K562 (cell line): ENCODE results near the gene PTPN7. TPM values are rescaled to one million over a fixed set of nuclear protein-coding genes. Genes with fewer than 3 reads are reported as not detected.

Source experiments
- ATAC-seq: fragments of 200-7000 bp; cut with Tn5 transposase; 3 replicates; pipeline ENCODE4 v1.9.1; 2020; ENCODE audit warnings: moderate library complexity
- BruUV-seq: library from RNA; stranded (reverse); fragments of 400-500 nt; replicated peaks from 2 replicates; lab custom pipeline; 2021; lab: Mats Ljungman, UMichigan
- CTCF ChIA-PET: fragments of 300-600 bp; formaldehyde crosslinking; extraction: SDS; loops from one replicate; lab custom pipeline; 2021; ENCODE audit warnings: low intra/inter-chr PET ratio; lab: Yijun Ruan, JAX
- POLR2A ChIA-PET: fragments of 300-600, 350-650 bp; sonication (Branson Sonifier 250); formaldehyde crosslinking; extraction: SDS; loops from one replicate; lab custom pipeline; 2021; ENCODE audit warnings: antibody characterized with exemption, inconsistent platforms; lab: Yijun Ruan, JAX
- DNase-seq, 4 experiments: peaks; one replicate each; pipeline versions ENCODE4 v3.0.0 to v3.0.0-alpha.2; 2011 to 2018; ENCODE audit warnings: low spot score in 3 of 4, mixed read lengths in 3 of 4; ENCODE audit errors: extremely low read depth in 1 of 4
- FAIRE-seq: peaks from 2 replicates; lab custom pipeline; 2011; peaks lifted over from hg19 to GRCh38; lab: Jason Lieb, UNC
- H2AFZ ChIP-seq: 2 replicates; pipeline ENCODE4 v1.6.0; 2011; ENCODE audit warnings: low read depth, low read length, control low read depth, inconsistent platforms
- H3K27ac ChIP-seq: fragments of 200-600 bp; 3 replicates; pipeline ENCODE4 v1.8.0; 2011; ENCODE audit warnings: low read depth, mild to moderate bottlenecking, control low read depth, inconsistent platforms, low read length, moderate library complexity, mixed read lengths; ENCODE audit errors: extremely low read depth
- H3K27me3 ChIP-seq, 2 experiments: fragments of 300-600 bp in 1 of 2; 2 replicates in 1 of 2; 3 replicates in 1 of 2; pipeline versions ENCODE4 v1.6.0 to v1.8.0; 2011; ENCODE audit warnings: inconsistent platforms in 2 of 2, low read length in 2 of 2, mild to moderate bottlenecking in 1 of 2, mixed read lengths in 1 of 2, moderate library complexity in 1 of 2; ENCODE audit not compliant: control insufficient read depth in 2 of 2, insufficient read depth in 2 of 2
- H3K36me3 ChIP-seq: fragments of 300-600 bp; 3 replicates; pipeline ENCODE4 v1.8.0; 2011; ENCODE audit warnings: mild to moderate bottlenecking, low read length, inconsistent platforms; ENCODE audit not compliant: control insufficient read depth, insufficient read depth
- H3K4me1 ChIP-seq, 2 experiments: fragments of 200-600 bp in 1 of 2; replicated peaks in 1 of 2; 2 replicates in 1 of 2; 3 replicates in 1 of 2; pipeline versions ENCODE4 v1.5.1 to v1.8.0; 2011; ENCODE audit warnings: inconsistent platforms in 2 of 2, low read length in 2 of 2, mild to moderate bottlenecking in 1 of 2, mixed read lengths in 1 of 2, moderate library complexity in 1 of 2; ENCODE audit not compliant: control insufficient read depth in 2 of 2, insufficient read depth in 2 of 2
- H3K4me2 ChIP-seq: 2 replicates; pipeline ENCODE4 v1.6.1; 2011; ENCODE audit warnings: low read length, control low read depth, inconsistent platforms, mixed read lengths; ENCODE audit not compliant: insufficient read depth
- H3K4me3 ChIP-seq: fragments of 200-600 bp; sonication (generic), shearing (Covaris generic); 2 replicates; pipeline ENCODE4 v1.5.1; 2016; ENCODE audit warnings: control low read depth, inconsistent platforms
- H3K79me2 ChIP-seq: fragments of 200-600 bp; 3 replicates; pipeline ENCODE4 v1.8.0; 2011; ENCODE audit warnings: low read length, inconsistent platforms; ENCODE audit not compliant: control insufficient read depth, insufficient read depth
- H3K9ac ChIP-seq, 2 experiments: 2 replicates each; pipeline versions ENCODE4 v1.6.0 to v1.6.1; 2011; ENCODE audit warnings: low read depth in 2 of 2, low read length in 2 of 2, control low read depth in 1 of 2, inconsistent platforms in 1 of 2, mild to moderate bottlenecking in 1 of 2, mixed read lengths in 1 of 2; ENCODE audit not compliant: insufficient read depth in 1 of 2
- H3K9me1 ChIP-seq: one replicate; pipeline ENCODE4 v1.6.0; 2011; ENCODE audit warnings: inconsistent platforms, mild to moderate bottlenecking, low read length, moderate library complexity; ENCODE audit not compliant: control insufficient read depth, insufficient read depth
- H3K9me3 ChIP-seq: replicated peaks from 2 replicates; pipeline ENCODE4 v1.5.1; 2011; ENCODE audit warnings: low read depth, low read length, inconsistent platforms; ENCODE audit not compliant: control insufficient read depth, insufficient read depth
- H4K20me1 ChIP-seq: replicated peaks from 2 replicates; pipeline ENCODE4 v1.6.1; 2011; ENCODE audit warnings: low read length, inconsistent platforms, mixed read lengths; ENCODE audit not compliant: control insufficient read depth, insufficient read depth
- COPS2 ChIP-seq: fragments of 450-650 bp; conservative IDR thresholded peaks from 2 replicates; pipeline ENCODE4 v1.6.1; 2016; ENCODE audit warnings: mild to moderate bottlenecking, moderate library complexity
- ELF1 ChIP-seq: fragments of 200-800 bp; sonication (Bioruptor generic); IDR thresholded peaks from 2 replicates; pipeline ENCODE4 v1.6.1; 2016; ENCODE audit warnings: missing genetic modification characterization, missing compliant biosample characterization
- ERF ChIP-seq: fragments of 450-650 bp; formaldehyde crosslinking; IDR thresholded peaks from 2 replicates; pipeline ENCODE4 v1.4.0; 2020; ENCODE audit warnings: mild to moderate bottlenecking, mixed read lengths
- GATA2 ChIP-seq: sonication (generic); formaldehyde crosslinking; IDR thresholded peaks from 2 replicates; pipeline ENCODE4 v1.4.0; 2020; ENCODE audit warnings: mild to moderate bottlenecking, missing genetic modification reagents
- HNRNPLL ChIP-seq: fragments of 200-400 bp; formaldehyde crosslinking; IDR thresholded peaks from 2 replicates; pipeline ENCODE4 v1.6.1; 2017; ENCODE audit warnings: low read length, low read depth, mild to moderate bottlenecking; ENCODE audit not compliant: poor library complexity, severe bottlenecking
- MEF2D ChIP-seq: conservative IDR thresholded peaks from 2 replicates; pipeline ENCODE4 v1.6.1; 2016; ENCODE audit warnings: low read depth, missing genetic modification characterization, missing compliant biosample characterization
- SMARCB1 ChIP-seq: IDR thresholded peaks from 2 replicates; pipeline ENCODE4 v1.6.1; 2011; ENCODE audit warnings: improper control_type of control experiment, low read depth; ENCODE audit not compliant: insufficient read length
- SPI1 ChIP-seq: IDR thresholded peaks from 2 replicates; pipeline ENCODE4 v1.6.1; 2011; ENCODE audit warnings: low read depth, low read length, control low read depth, borderline replicate concordance
- SREBF1 ChIP-seq: fragments of 150-350 bp; IDR thresholded peaks from 2 replicates; pipeline ENCODE4 v1.6.1; 2014; ENCODE audit warnings: antibody characterized with exemption, low read depth, low read length, borderline replicate concordance
- ZFP36 ChIP-seq: fragments of 150-350 bp; IDR thresholded peaks from 2 replicates; pipeline ENCODE4 v1.6.1; 2018; ENCODE audit warnings: low read length, low read depth; ENCODE audit not compliant: partially characterized antibody
- ZNF121 ChIP-seq: sonication (generic); formaldehyde crosslinking; conservative IDR thresholded peaks from 2 replicates; pipeline ENCODE4 v1.8.0; 2022; ENCODE audit warnings: missing genetic modification reagents
- ZNF347 ChIP-seq: fragments of 450-650 bp; formaldehyde crosslinking; IDR thresholded peaks from 2 replicates; pipeline ENCODE4 v1.4.0; 2020; ENCODE audit warnings: low read depth, mild to moderate bottlenecking, moderate library complexity
- WGBS: fragments of 100-300 bp; shearing (Covaris generic); methylation state at CpG from one replicate; pipeline ENCODE4 v1.1.6; 2016; ENCODE audit warnings: low coverage, mixed read lengths; ENCODE audit not compliant: insufficient coverage; ENCODE audit errors: missing lambda C conversion rate; 5-methylcytosine and 5-hydroxymethylcytosine counted together
- in situ Hi-C: fragments of 300-500 bp; cut with MboI; formaldehyde crosslinking; loops from 4 replicates; pipeline ENCODE4 v1.15.0; 2018; ENCODE audit warnings: inconsistent platforms, mixed read lengths
- intact Hi-C: fragments of 100-400 bp; cut with micrococcal nuclease; formaldehyde crosslinking; loops from 2 replicates; pipeline ENCODE4 v1.14.2; 2022
- polyA plus RNA-seq, 8 experiments: library from polyadenylated mRNA; depleted of rRNA in 4 of 8; stranded (reverse) in 5 of 8; unstranded in 3 of 8; fragments of >200 nt; fragmentation: Nextera tagmentation in 2 of 8; fragmentation: Illumina TruSeq in 1 of 8; extraction: Ambion mirVana in 2 of 8; extraction: Trizol in 1 of 8; gene quantifications; 2 replicates each; pipeline versions ENCODE4 v1.2.1 to v1.2.3, GENCODE V29; 2011 to 2014; ENCODE audit warnings: inconsistent platforms in 1 of 8, missing spikeins in 1 of 8
- total RNA-seq, 7 experiments: library from RNA; depleted of rRNA in 6 of 7; stranded (reverse); fragments of >200 nt in 6 of 7; fragmentation: Illumina TruSeq in 2 of 7; extraction: Trizol in 2 of 7; gene quantifications; 2 replicates each; pipeline versions ENCODE4 v1.2.1 to v1.2.3, GENCODE V29; 2011 to 2021; ENCODE audit warnings: low replicate concordance in 1 of 7
- TF ChIP-seq, protein P1 (sequence below): sonication (generic); formaldehyde crosslinking; IDR thresholded peaks from 2 replicates; pipeline ENCODE4 v1.8.1; 2023; ENCODE audit warnings: mild to moderate bottlenecking, missing genetic modification reagents, moderate library complexity
- TF ChIP-seq, protein P2 (sequence below): fragments of 450-650 bp; formaldehyde crosslinking; IDR thresholded peaks from 2 replicates; pipeline ENCODE4 v1.4.0; 2020; ENCODE audit warnings: mild to moderate bottlenecking, moderate library complexity
- TF ChIP-seq, protein P3 (sequence below), 2 experiments: fragments of 250-450 bp in 1 of 2; fragments of 450-650 bp in 1 of 2; sonication (Bioruptor Pico) in 1 of 2; IDR thresholded peaks; 2 replicates each; pipeline versions ENCODE4 v1.6.1 to v1.8.0; 2016 to 2021; ENCODE audit warnings: mild to moderate bottlenecking in 2 of 2, moderate library complexity in 2 of 2, missing compliant biosample characterization in 1 of 2, missing genetic modification characterization in 1 of 2

Gene PTPN7
- total and polyA plus RNA-seq, 9 of the 15 experiments (the other 6 are each of a cell fraction or from before 2014, with no cell fraction given): 18.7 to 144 (median 120) TPM

DNA sequence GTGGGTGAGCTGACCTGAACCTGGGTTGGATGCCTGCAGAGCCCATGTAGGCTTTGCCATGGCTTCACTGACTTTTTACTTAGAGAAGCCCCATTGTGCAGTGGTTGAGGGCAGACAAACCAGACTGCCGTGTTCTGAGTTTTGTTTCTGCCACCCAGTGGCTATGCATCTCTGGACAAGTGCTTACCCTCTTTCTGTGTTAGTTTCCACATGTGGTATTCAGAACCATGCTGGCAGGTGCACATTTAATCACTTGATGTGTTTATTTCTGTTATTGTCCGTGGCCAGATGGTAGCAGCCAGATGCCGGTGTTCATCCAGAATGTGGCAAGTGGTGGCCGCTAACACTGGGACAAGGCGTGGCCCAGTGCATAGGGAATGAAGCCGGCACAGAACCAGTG, 10.3 kb upstream of the PTPN7 start:
- peaks cover 44% of the 10 kb centered on the region; the same call in 2 of the 3 replicates for H3K36me3 ChIP-seq
- no peaks in the 10 kb centered on the region for H3K9me1 ChIP-seq
- no peaks in the 10 kb centered on the region for H3K9me3 ChIP-seq
- FAIRE-seq: no peak
- H3K4me2 ChIP-seq: no peak overlapping the region
- no peaks in the 10 kb centered on the region for H3K27me3 ChIP-seq
- peaks cover 20 to 37% of the 10 kb centered on the region in 2 experiments for H3K4me1 ChIP-seq
- H2AFZ ChIP-seq: no peak overlapping the region
- intact Hi-C loops (no loop called here), in situ Hi-C loops (no loop called here)
- CTCF ChIA-PET: no interaction called here
- peaks cover 19% of the 10 kb centered on the region for H3K79me2 ChIP-seq
- TF ChIP-seq, protein P1, sequence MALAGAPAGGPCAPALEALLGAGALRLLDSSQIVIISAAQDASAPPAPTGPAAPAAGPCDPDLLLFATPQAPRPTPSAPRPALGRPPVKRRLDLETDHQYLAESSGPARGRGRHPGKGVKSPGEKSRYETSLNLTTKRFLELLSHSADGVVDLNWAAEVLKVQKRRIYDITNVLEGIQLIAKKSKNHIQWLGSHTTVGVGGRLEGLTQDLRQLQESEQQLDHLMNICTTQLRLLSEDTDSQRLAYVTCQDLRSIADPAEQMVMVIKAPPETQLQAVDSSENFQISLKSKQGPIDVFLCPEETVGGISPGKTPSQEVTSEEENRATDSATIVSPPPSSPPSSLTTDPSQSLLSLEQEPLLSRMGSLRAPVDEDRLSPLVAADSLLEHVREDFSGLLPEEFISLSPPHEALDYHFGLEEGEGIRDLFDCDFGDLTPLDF (CRISPR knock-in tag): no peak
- TF ChIP-seq ZFP36 (no peak), ZNF347 (CRISPR knock-in tag) (no peak), ZNF121 (CRISPR knock-in tag) (no peak), ERF (no peak), SMARCB1 (no peak), HNRNPLL (no peak), COPS2 (no peak), SPI1 (no peak), MEF2D (tag) (no peak), GATA2 (CRISPR knock-in tag) (no peak), SREBF1 (no peak), ELF1 (no peak)
- TF ChIP-seq, protein P2, sequence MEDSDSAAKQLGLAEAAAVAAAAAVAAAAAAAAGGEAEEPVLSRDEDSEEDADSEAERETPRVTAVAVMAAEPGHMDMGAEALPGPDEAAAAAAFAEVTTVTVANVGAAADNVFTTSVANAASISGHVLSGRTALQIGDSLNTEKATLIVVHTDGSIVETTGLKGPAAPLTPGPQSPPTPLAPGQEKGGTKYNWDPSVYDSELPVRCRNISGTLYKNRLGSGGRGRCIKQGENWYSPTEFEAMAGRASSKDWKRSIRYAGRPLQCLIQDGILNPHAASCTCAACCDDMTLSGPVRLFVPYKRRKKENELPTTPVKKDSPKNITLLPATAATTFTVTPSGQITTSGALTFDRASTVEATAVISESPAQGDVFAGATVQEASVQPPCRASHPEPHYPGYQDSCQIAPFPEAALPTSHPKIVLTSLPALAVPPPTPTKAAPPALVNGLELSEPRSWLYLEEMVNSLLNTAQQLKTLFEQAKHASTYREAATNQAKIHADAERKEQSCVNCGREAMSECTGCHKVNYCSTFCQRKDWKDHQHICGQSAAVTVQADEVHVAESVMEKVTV (CRISPR knock-in tag): no peak
- TF ChIP-seq, protein P3, sequence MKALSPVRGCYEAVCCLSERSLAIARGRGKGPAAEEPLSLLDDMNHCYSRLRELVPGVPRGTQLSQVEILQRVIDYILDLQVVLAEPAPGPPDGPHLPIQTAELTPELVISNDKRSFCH (CRISPR knock-in tag; IDR thresholded peaks at IDR 0.05): no peak
- TF ChIP-seq, protein P3 (tag; IDR thresholded peaks at IDR 0.05): no peak
- TF ChIP-seq, all 486 proteins: peak for 0
- H3K27ac ChIP-seq: no peak overlapping the region
- ATAC-seq (no peak), DNase-seq (no peak)
- no TSS peak for BruUV-seq
- POLR2A ChIA-PET: interaction anchor here (1.4 kb wide), 1 partner anchor 11 kb away, joined by 6 read pairs; the partner anchor contains the start of gene PTPN7
- WGBS: 80% methylated on average over 6 of the region's 6 CpGs
- no peak overlapping the region for H3K4me3 ChIP-seq
- H4K20me1 ChIP-seq: no peaks in the 10 kb centered on the region
- H3K9ac ChIP-seq: no peak overlapping the region
